HG03095 (cell line): Measurements from ENCODE around the gene DDX39A.
"Not testable (repeated sequence)": the region's sequence is repeated elsewhere in the genome, so short reads cannot be mapped to it uniquely, and the experiment has no call there.

Experiments
- ATAC-seq: cut with Tn5 transposase; IDR thresholded peaks from one replicate; pipeline ENCODE4 v1.9.1; 2021; ENCODE audit warnings: moderate library complexity; ENCODE audit not compliant: unreplicated experiment

The DDX39A gene

DNA sequence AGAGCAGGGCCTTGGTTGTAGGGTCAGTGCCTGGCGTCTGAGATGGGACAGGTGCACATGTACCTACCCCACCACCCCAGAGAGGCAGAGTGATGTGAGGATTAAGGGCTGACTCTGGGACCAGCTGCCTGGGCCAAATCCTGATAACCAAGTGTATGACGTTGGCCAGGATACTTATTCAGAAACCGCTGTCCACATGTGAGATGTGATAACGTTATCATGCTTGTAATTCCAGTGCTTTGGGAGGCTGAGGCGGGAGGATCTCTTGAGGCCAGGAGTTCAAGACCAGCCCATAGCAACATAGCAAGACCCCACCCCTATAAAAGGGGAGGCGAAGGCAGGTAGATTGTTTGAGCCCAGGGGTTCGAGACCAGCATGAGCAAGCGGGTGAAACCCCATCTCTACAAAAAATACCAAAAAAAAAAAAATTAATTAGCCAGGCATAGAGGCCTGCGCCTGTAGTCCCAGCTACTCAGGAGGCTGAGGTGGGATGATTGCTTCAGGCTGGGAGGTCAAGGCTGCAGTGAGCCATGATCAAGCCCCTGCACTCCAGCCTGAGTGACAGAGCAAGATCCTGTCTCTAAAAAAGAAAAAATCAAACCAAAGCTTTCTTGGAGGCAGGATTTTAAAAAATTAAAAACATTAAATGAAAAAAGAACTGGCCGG is 27.9 kb downstream of the DDX39A start:
- ATAC-seq: no peak

DNA sequence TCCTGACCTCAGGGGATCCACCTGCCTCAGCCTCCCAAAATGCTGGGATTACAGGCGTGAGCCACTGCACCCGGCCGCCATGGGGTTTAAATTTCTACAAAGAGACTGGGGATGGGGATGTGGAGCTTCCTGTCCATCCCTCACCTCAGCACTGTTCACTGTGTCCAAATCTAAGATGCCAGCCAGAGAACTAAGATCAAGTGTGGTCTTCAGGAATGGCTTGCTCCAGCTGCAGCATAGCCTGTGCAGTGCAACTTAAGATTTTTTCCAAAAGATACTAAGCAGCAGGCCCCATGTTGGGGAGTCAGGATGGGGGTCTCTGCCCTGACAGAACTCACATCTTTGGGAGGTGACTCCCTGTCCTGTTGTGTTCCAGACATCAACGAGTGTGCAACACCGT is 28.6 kb downstream of the DDX39A start:
- ATAC-seq: no peak

DNA sequence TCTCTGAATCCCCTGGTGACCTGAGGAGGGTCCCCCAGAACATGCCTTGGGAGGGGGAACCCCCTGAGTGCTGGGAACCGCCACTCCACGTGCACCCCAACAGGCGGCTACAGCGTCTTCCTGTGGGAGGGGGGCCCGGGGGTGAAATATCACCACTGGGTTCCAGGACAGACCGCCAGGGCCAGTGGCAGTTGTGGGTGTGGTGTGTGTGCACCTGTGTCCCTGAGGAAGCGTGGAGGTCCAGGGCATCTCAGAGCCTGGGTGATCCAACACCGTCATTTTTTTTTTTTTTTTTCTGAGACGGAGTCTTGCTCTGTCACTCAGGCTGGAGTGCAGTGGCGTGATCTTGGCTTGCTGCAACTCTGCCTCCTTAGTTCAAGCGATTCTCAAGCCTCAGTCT is 33.6 kb downstream of the DDX39A start:
- no peak for ATAC-seq

DNA sequence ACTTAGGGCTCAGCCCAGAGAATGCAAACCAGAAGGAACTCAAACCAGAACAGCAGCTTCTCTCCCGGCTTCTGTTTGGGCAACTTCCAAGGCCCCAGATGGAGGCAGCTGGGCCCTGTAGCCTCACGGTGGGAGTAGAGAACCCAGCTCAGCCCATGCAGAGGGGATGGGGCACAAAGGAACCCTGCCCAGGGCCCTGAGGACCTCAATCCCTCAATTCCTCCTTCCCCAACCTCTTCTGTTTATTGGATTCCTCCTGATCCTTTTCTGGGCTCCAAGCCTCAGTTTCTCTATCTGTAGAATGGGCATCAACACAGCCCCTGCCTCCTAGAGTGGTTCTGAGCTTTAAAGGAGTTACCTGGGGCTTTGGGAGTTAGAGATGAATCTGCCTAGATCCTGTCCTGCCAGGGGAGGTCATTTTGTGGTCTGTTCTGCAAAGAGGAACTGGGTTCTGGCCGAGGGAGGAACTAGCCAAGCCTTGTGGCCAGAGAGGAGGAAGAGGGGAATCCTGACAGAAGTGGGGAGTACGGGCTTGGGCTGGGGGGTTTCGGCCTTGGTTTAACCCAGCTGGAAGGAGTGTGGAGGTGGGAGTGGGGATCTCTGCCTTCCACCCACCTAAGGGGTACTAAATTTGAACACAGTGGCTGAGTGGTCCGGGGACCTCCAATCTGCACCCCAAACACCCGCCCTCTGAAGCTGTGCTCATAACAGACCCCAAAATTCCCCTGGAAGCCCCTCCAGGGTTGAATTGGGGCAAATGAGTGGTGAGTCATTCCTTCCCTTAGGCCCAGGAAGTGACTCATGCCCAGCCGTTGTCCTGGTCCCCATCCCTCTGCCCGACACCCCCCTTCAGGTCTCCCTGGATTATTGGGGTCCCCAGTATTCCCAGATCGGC is 35.2 kb downstream of the DDX39A start:
- ATAC-seq: no peak

DNA sequence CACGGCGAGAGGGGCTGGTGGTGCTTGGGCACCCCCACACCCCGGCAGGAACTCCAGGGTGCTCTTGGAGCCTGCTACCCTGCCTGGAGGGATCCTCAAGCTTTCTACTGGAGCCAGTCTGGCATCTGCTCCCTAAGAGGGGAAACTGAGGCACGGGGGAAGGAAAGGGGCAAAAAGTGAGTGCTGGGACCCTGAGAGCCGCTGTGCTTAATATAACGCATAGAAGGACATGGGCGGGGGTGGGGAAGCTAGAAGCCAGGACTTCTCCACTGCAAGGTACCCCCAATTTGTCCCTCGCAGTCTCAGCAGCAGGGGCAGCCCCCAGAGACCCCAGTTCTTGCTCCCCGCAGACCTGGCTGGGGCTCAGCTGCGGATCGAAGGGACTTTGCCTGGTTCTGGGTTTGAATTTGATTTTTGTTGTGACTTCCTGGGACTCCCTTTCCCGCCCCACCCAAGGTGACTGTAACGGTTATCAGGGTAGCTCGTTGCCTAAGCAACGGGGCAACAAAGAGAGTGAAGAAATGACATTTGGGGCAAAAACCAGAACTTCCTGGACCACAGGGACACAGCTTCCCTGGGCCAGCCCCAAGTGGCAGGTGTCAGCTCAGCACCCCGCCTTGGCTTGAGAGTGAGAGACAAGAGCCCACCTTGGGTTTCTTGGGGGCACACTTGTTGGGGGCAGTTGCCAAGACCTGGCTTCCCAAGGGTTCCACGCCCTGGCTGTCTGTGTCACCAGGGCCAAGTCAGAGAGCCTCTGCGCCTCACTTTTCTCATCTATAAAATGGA is 37.3 kb downstream of the DDX39A start:
- no peak for ATAC-seq

DNA sequence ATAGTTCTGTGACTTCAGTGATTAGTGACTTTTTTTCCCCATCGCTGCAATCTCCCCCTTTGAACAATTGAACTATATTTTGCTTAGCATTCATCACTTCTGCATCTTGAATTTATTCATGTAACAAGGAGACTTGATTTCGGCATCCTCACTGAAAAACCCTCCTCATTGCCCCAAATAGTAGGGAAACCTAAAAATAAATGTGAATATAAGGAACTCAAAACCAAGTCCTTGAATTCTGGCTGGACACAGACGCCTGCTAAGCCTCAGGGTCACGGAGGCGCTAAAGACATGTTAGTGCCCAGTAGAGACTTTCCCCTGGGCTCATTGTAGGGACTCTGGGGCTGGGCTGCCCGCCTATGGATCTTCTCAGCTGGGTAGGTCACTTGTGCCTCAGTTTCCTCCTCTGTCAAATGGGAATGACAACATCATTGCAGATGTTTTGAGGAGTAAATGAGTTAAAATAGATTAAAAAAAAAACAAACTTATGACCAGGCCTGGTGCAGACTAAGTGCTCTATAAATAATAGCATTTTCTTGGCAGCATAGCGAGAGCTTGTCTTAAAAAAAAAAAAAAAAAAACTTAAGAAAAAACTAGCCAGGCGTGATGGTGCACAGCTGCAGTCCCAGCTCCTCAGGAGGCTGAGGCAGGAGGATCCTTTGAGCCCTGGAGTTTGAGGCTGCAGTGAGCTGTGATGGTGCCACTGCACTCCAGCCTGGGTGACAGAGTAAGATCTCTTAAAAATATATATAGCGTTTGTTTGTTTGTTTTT is 39.7 kb downstream of the DDX39A start:
- ATAC-seq: no peak

DNA sequence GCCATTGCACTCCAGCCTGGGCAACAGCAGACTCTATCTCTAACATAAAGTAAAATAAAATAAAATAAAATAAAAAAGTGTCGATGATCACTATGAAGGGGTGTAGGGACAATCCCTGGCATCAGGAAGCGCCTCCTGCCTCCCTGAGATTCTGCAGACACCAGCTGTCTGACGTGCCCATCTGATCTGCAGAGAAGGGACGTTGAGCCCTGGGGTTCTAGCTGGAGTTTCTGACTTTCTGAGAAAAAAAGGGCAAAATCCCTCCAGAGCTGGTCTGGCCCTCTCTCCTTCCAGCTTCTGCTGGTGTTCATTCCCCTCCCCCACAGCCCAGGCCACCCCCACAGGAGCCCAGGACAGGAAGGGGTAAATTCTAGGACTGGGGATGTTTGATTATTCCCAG is 40.3 kb downstream of the DDX39A start:
- ATAC-seq: no peak

DNA sequence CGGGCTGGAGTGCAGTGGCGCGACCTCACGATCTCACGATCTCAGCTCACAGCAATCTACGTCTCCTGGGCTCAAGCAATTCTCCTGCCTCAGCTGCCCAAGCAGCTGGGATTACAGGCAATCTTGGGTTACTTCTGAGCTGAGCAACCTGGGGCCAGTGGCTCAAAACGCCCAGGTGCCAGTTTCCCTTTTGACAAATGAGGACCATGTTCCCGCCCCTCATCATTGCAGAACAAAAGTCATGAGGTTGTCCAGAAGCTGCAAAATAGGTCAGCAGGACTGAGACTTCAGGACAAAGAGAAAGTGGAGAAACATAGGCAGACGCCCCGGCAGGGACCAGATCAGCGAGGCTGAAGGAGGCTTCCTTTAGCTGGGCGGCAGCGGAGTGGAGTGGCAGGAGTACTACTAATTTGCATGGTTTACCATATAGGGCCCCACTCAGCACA is 41.2 kb downstream of the DDX39A start:
- ATAC-seq: no peak

DNA sequence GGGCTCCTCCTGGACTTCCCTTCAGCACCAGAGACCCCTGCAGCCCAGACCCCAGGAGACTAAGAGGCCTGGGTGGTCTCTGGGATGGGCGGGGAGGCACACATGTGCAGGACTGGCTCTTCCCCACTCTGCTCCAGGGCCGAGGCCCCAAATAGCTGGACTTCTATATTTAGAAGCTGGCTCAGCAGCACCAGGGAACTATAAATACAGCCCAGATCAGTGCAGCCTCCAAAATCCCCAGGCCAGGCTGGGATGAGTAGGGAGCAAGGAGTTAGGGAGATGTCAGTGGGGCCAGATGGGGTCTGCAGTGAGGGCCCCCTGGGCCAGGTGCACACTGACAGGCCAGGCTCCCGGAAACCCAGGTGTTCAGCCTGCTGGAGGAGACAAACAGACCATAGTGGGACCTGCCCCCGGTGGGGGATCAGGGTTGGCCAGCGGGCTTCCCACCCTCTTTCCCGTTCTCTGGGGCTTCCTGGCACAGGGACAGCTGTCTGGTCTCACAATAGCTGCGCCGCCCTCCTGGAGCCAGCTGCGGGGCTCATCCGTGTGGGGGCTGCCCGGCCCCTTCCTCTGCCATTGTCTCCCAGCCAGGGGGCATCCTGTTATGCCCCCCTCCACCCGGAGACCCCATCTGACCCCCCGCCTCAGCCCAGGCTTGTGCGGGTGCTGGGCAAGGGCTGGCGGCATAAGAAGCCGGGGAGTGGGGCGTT is 43.4 kb downstream of the DDX39A start:
- no peak for ATAC-seq

DNA sequence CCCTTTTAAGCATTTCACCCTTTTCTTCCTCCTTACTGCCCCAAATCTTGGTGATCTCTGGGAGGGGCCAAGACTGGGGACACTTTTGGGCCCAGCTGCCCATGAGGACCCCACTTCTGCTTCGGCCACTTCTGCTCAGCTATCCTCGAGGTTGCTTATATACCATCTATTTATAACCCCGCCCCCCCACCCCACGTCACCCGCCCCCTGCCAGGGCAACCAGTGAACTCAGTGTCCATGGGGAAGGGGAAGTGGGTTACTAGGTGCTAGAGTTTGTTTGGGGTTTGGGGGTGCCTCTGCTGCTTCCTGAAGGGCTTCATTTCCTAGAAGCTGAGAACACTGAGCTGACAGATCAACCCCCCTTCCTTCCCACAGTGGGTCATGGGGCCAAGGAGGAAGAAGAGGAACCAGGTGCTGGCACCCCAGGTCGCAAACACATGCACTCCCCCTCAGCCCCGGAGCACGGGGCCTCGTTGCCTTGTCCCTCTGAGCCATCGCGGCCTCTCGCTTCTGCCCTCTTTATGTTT is 44.0 kb downstream of the DDX39A start:
- ATAC-seq: no peak

DNA sequence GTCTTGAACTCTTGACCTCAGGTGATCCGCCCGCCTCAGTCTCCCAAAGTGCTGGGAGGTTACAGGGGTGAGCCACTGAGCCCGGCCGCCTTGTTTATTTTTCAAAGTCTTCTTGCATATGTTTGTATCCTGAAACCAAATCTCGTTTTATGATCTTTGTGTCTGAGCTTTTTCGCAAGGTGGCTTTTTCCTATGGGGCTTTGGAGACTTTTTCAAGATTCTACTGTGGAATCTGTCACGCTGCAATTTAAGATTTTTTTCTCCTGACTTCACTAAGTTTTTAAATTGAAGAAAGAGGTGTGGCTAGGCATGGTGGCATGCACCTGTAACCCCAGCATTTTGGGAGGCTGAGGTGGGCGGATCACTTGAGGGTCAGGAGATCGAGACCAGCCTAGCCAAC is 44.8 kb downstream of the DDX39A start:
- ATAC-seq: not testable (repeated sequence)

DNA sequence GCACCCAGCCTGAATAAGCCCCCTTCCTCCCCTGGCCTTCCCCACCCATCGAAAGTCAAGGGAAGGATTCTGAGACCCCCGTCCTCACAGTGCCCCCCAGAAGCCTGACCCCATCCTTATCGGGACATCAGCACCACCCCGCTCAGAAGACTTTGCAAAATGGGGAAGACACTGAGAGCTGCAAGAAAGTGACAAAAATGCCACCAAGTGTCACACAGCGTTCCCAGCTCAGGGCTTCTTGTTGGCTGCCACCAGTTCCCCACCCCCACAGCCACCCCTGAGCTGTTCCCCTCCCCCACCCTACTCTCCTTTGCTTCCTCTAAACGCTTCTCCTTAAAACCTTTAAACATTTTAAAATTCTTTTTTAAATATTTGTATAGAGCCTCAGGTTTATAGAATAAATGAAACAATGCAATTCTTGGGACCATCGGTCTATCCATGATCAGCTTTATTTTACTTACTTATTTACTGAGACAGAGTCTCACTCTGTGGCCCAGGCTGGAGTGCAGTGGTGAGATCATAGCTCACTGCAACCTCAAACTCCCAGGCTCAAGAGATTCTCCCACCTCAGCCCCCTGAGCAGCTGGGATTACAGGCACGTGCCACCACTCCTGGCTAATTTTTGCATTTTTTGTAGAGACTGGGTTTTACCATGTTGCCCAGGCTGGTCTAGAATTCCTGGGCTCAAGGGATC is 46.6 kb downstream of the DDX39A start:
- not testable (repeated sequence) for ATAC-seq

DNA sequence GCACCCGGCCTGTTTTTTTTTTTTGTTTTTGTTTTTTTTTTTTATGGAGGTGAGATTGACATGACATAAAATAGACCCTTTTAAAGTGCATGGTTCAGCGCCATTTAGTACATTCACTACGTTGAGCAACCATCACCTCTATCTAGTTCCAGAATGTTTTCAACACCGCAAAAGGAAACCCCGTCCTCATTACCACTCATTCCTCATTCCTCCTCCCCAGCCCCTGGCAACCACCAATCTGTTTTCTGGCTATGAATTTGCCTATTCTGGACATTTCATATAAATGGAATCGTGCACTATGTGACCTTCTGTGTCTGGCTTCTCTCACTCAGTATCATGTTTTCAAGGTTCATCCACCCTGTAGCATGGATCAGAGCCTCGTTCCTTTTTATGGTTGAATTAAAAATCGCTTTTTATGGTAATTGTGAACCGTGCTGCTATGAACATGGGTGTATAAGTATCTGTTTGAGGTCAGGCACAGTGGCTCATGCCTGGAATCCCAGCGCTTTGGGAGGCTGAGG is 47.8 kb downstream of the DDX39A start:
- ATAC-seq: no peak

DNA sequence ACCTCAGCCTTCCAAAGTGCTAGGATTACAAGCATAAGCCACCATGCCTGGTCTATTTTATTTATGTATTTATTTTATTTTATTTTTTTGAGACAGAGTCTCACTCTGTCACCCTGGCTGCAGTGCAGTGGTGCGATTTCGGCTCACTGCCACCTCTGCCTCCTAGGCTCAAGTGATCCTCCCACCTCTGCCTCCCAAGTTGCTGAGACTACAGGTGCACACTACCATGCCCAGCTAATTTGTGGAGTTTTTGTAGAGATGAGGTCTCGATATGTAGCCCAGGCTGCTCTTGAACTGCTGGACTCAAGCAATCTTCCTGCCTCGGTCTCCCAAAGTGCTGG is 48.2 kb downstream of the DDX39A start:
- ATAC-seq: no peak

DNA sequence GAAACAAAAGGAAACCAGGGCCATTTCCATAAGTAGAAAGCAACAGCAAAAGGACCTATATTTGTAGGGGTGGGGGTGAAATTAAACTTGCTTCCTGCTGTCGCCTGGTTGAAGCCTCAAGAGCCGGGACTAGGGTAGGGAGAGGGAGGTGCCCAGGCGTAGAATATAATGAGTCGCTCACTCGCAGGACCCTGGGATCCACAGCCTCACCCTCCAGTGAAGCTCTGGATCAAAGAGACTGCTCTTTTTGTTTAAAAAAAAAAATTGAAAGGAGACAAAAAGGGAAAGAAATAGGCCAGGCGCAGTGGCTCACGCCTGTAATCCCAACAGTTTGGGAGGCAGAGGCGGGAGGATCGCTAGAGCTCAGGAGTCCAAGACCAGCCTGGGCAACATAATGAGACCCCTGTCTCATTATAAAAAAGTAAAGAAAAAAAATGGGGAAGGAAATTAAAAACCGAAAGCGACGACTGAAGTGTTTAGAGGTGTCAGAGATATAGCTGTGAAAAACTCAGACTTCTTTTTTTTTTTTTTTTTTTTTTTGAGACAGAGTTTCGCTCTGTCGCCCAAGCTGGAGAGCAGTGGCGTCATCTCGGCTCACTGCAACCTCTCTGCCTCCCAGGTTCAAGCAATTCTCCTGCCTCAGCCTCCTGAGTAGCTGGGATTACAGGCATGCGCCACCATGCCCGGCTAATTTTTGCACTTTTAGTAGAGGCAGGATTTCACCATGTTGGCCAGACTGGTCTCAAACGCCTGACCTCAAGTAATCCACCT is 48.8 kb downstream of the DDX39A start:
- ATAC-seq: no peak

DNA sequence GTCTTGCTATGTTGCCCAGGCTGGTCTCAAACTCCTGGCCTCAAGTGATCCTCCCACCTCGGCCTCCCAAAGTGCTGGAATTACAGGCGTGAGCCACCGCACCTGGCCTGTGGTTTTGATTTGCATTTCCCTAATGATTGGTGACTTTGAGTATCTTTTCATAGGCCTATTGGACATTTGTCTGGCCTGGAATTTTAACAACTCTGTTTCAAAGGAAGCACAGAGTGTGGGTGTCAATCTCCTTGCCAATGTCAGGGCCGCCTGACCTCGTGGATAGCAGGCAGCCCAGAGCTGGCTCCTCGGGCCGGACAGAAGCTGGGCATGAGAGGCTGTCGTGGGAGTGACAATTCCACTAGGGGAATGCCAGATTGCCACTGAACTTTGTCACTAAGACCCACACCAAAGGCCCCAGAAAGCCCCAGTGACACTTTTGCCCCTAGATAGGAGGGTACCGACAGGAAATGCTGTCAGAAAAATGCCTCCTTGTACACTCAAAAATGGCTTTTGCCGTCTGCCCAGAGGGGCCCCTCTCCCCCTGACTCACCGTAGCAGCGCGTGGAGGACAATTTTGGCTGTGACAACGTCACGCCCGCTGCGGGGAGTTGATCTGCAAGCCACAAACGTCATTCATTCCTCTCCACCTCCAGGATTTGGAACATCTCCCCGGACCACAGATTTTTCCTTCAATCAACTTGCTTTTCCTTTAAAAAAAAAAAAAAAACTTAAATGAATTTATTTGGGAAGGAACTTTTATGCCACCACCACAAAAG is 49.6 kb downstream of the DDX39A start:
- no peak for ATAC-seq

DNA sequence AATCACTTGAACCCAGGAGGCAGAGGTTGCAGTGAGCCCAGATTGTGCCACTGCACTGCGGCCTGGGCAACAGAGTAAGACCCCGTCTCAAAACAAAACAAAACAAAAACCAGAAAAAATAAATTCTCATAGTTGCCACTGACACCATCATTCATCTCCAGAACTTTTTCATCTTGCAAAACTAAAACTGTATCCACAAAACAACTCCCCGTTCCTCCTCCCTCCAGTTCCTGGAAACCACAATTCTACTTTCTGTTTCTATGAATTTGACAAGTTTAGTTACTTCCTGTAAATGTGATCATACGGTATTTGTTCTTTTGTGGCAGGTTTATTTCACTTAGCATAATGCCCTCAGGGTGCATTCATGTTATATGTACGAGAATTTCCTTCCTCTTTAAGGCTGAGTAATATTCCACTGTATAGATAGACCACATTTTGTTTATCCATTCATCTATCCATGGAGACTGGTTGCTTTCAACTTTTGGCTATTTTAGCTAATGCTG is 51.1 kb downstream of the DDX39A start:
- ATAC-seq: no peak

DNA sequence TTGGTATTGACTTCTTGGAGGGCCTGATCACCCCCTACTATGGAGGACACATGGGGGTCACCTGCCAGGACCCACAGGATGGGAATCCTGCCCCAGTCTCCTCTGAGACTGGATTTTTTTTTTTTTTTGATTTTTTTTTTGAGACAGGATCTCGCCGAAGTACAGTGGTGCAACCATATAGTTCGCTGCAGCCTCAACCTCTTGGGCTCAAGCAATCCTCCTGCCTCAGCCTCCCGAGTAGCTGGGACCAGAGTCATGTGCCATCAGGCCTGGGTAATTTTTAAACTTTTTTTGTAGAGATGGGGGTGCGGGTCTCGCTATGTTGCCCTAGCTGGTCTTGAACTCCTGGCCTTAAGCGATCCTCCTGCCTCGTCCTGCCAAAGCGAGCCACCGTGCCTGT is 52.1 kb downstream of the DDX39A start:
- ATAC-seq: no peak
